BJ (cell line): Measurements from ENCODE around the gene KCNE5. TPM values are rescaled to one million over a fixed set of nuclear protein-coding genes. Genes with fewer than 3 reads are reported as not detected.
"Not testable (repeated sequence)": the region's sequence is repeated elsewhere in the genome, so short reads cannot be mapped to it uniquely, and the experiment has no call there.

Experiments used
- CTCF ChIA-PET: fragments of 350-600 bp; formaldehyde crosslinking; extraction: SDS; loops from one replicate; lab custom pipeline; 2021; ENCODE audit warnings: antibody characterized with exemption, inconsistent platforms; lab: Yijun Ruan, JAX
- POLR2A ChIA-PET: fragments of 300-600 bp; sonication (Branson Sonifier 250); formaldehyde crosslinking; extraction: SDS; loops from one replicate; lab custom pipeline; 2021; ENCODE audit warnings: antibody characterized with exemption; lab: Charles Lee
- DNase-seq: peaks from one replicate; pipeline ENCODE4 v3.0.0-alpha.2; 2011; ENCODE audit warnings: low read depth
- H3K27me3 ChIP-seq: 2 replicates; pipeline ENCODE4 v1.6.0; 2011; ENCODE audit warnings: low read length; ENCODE audit not compliant: control insufficient read depth, insufficient read depth
- H3K36me3 ChIP-seq: 2 replicates; pipeline ENCODE4 v1.5.1; 2011; ENCODE audit warnings: low read length; ENCODE audit not compliant: control insufficient read depth, insufficient read depth
- H3K4me3 ChIP-seq: 2 replicates; pipeline ENCODE4 v1.5.1; 2011; ENCODE audit warnings: low read depth, mild to moderate bottlenecking, control low read depth, low read length
- CTCF ChIP-seq: IDR thresholded peaks from 2 replicates; pipeline ENCODE4 v1.5.1; 2011; ENCODE audit warnings: low read depth, mild to moderate bottlenecking, control low read depth, inconsistent platforms, low read length, moderate library complexity; ENCODE audit not compliant: insufficient read depth
- polyA minus RNA-seq: library from RNA; depleted of rRNA, polyadenylated mRNA; stranded (reverse); fragments of >200 nt; gene quantifications from 2 replicates; pipeline ENCODE4 v1.2.3, GENCODE V29; 2011; rRNA and poly(A)+ RNA removed
- polyA plus RNA-seq: library from polyadenylated mRNA; depleted of rRNA; stranded (reverse); fragments of >200 nt; gene quantifications from 2 replicates; pipeline ENCODE4 v1.2.3, GENCODE V29; 2011; rRNA removed

The KCNE5 gene
- 0.06 and 0.32 TPM in 2 replicates for polyA plus RNA-seq
- 0.33 and 0.41 TPM in 2 replicates for polyA minus RNA-seq

- TF ChIP-seq CTCF = no peak
- DNase-seq = no peak
- Histone ChIP-seq H3K36me3 (no peaks in the 10 kb centered on the region), H3K27me3 (no peaks in the 10 kb centered on the region), H3K4me3 (peak within 1 kb of the TSS; percentile 18; the same call in 1 of the 2 replicates)
- CTCF ChIA-PET = interaction anchor here (0.8 kb wide), 1 partner anchor 10 kb away, joined by 3 read pairs; no protein-coding TSS in a partner anchor
- POLR2A ChIA-PET = interaction anchor here (1.2 kb wide), 1 partner anchor 10 kb away, joined by 3 read pairs; no protein-coding TSS in a partner anchor
These were observed at the start of gene KCNE5 for GRCh38 chrX:109624641-109625616. KCNE5 (minus strand) TSS chrX:109625172; CDS start chrX:109625020, 152 bp downstream.

DNA sequence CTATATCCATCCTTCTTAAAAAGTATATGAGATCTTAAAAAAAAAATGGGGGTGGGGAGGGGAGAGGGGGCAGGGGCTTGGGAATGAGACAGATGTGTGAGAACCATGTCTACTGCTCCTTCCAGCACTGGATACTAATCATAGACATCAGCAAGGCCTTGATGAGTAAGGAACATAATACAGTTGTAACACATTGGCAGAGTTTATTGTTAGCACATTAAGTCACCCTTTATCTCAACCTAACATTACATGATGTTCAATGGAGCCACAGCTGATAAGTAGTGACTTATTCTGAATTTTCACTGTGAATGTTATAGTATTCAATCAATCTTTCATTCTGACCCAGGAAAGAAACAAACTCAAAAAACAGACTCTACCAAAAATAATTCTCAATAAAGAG is 47.3 kb upstream of the KCNE5 start:
- DNase-seq = no peak
- CTCF ChIA-PET = no interaction called here
- no peak overlapping the region for H3K4me3 ChIP-seq

DNA sequence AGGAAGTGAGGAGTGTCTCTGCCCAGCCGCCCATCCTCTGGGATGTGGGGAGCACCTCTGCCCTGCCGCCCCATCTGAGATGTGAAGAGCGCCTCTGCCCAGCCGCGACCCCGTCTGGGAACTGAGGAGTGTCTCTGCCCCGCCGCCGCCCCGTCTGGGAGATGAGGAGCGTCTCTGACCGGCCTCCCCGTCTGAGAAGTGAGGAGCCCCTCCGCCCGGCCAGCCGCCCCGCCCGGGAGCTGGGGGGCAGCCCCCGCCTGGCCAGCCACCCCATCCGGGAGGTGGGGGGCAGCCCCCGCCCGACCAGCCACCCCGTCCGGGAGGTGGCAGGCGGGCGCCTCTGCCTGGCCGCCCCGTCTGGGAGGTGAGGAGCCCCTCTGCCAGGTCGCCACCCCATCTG is 46.2 kb upstream of the KCNE5 start:
- POLR2A ChIA-PET, DNase-seq, CTCF ChIA-PET: not testable (repeated sequence)

More for the DNA sequence above, 47.3 kb upstream of the KCNE5 start:
- POLR2A ChIA-PET = no interaction called here
- TF ChIP-seq CTCF = no peak
- H3K27me3 ChIP-seq = no peaks in the 10 kb centered on the region
- H3K36me3 ChIP-seq = peaks cover 2% of the 10 kb centered on the region; the same call in 1 of the 2 replicates

GRCh38 chrX:109667986-109668385 is 43.0 kb upstream of the KCNE5 start:
- Histone ChIP-seq H3K4me3 (no peak overlapping the region), H3K36me3 (0 out of 2 replicates have a peak, but pooled peaks cover 2% of the 10 kb centered on the region), H3K27me3 (no peaks in the 10 kb centered on the region)
- ChIA-PET POLR2A (no interaction called here), CTCF (interaction anchor here (1.3 kb wide), 1 partner anchor 10 kb away, joined by 3 read pairs; no protein-coding TSS in a partner anchor)
- no peak for DNase-seq
- no peak for TF ChIP-seq CTCF

More for the DNA sequence above, 46.2 kb upstream of the KCNE5 start:
- not testable (repeated sequence) for H3K4me3 ChIP-seq, H3K27me3 ChIP-seq, H3K36me3 ChIP-seq

- ChIA-PET POLR2A (no interaction called here), CTCF (no interaction called here)
- Histone ChIP-seq H3K36me3 (peaks cover 6% of the 10 kb centered on the region; the same call in 1 of the 2 replicates), H3K27me3 (no peaks in the 10 kb centered on the region), H3K4me3 (no peak overlapping the region)
- TF ChIP-seq CTCF = no peak
- DNase-seq = no peak
These were observed 35.6 kb upstream of the KCNE5 start for GRCh38 chrX:109660435-109661143.
